Measurements from ENCODE around the gene WRAP73.
"Not testable (repeated sequence)": the region's sequence is repeated elsewhere in the genome, so short reads cannot be mapped to it uniquely, and the experiment has no call there.

The WRAP73 gene

GRCh38 chr1:3595949-3596348 is 54.0 kb downstream of the WRAP73 start:
- Mint-ChIP-seq H3K4me3 (no peak overlapping the region), H3K36me3 (ENCODE audit: insufficient read depth) (peaks cover 1% of the 10 kb centered on the region), H3K27me3 (no peaks in the 10 kb centered on the region), H3K27ac (ENCODE audit: low read depth) (peak overlapping the region; percentile 72), H3K4me1 (peaks cover 17% of the 10 kb centered on the region), H3K9me3 (no peaks in the 10 kb centered on the region)
- DNase-seq (ENCODE audit: low spot score in 2 of 2) (no peak), ATAC-seq (replicated peaks; ENCODE audit: extremely low read depth, poor library complexity, severe bottlenecking) (no peak)

- H3K9me3 Mint-ChIP-seq: no peaks in the 10 kb centered on the region
- no peak for ATAC-seq (replicated peaks; ENCODE audit: extremely low read depth, poor library complexity, severe bottlenecking)
- H3K4me3 Mint-ChIP-seq: no peak overlapping the region
- peaks cover 17% of the 10 kb centered on the region for H3K4me1 Mint-ChIP-seq
- DNase-seq (ENCODE audit: low spot score in 2 of 2): no peak
- peaks cover 1% of the 10 kb centered on the region for H3K36me3 Mint-ChIP-seq (ENCODE audit: insufficient read depth)
- no peak overlapping the region for H3K27ac Mint-ChIP-seq (ENCODE audit: low read depth)
- H3K27me3 Mint-ChIP-seq: no peaks in the 10 kb centered on the region
Measured at GRCh38 chr1:3594706-3595377, 55.1 kb downstream of the WRAP73 start.

- no peak for ATAC-seq (replicated peaks; ENCODE audit: extremely low read depth, poor library complexity, severe bottlenecking)
- Mint-ChIP-seq H3K4me1 (peaks cover 17% of the 10 kb centered on the region), H3K27ac (ENCODE audit: low read depth) (no peak overlapping the region), H3K27me3 (no peaks in the 10 kb centered on the region), H3K4me3 (no peak overlapping the region), H3K36me3 (ENCODE audit: insufficient read depth) (peaks cover 1% of the 10 kb centered on the region), H3K9me3 (no peaks in the 10 kb centered on the region)
- DNase-seq (ENCODE audit: low spot score in 2 of 2): no peak
Measured at GRCh38 chr1:3593745-3594144, 56.2 kb downstream of the WRAP73 start.

GRCh38 chr1:3593334-3593733 is 56.6 kb downstream of the WRAP73 start:
- Mint-ChIP-seq H3K27me3 (no peaks in the 10 kb centered on the region), H3K27ac (ENCODE audit: low read depth) (no peak overlapping the region), H3K4me1 (peaks cover 15% of the 10 kb centered on the region), H3K36me3 (ENCODE audit: insufficient read depth) (peaks cover 1% of the 10 kb centered on the region), H3K9me3 (no peaks in the 10 kb centered on the region), H3K4me3 (no peak overlapping the region)
- DNase-seq (ENCODE audit: low spot score in 2 of 2) (no peak), ATAC-seq (replicated peaks; ENCODE audit: extremely low read depth, poor library complexity, severe bottlenecking) (no peak)

GRCh38 chr1:3590951-3591865 is 58.7 kb downstream of the WRAP73 start:
- no peaks in the 10 kb centered on the region for H3K27me3 Mint-ChIP-seq
- H3K9me3 Mint-ChIP-seq: no peaks in the 10 kb centered on the region
- no peak for DNase-seq (ENCODE audit: low spot score in 2 of 2)
- H3K4me1 Mint-ChIP-seq: no peaks in the 10 kb centered on the region
- no peak overlapping the region for H3K4me3 Mint-ChIP-seq
- no peak for ATAC-seq (replicated peaks; ENCODE audit: extremely low read depth, poor library complexity, severe bottlenecking)
- no peaks in the 10 kb centered on the region for H3K36me3 Mint-ChIP-seq (ENCODE audit: insufficient read depth)
- no peak overlapping the region for H3K27ac Mint-ChIP-seq (ENCODE audit: low read depth)

GRCh38 chr1:3590139-3590763 is 59.7 kb downstream of the WRAP73 start:
- no peak overlapping the region for H3K27ac Mint-ChIP-seq (ENCODE audit: low read depth)
- H3K9me3 Mint-ChIP-seq: no peaks in the 10 kb centered on the region
- no peak for DNase-seq (ENCODE audit: low spot score in 2 of 2)
- no peaks in the 10 kb centered on the region for H3K27me3 Mint-ChIP-seq
- no peaks in the 10 kb centered on the region for H3K4me1 Mint-ChIP-seq
- ATAC-seq (replicated peaks; ENCODE audit: extremely low read depth, poor library complexity, severe bottlenecking): no peak
- no peaks in the 10 kb centered on the region for H3K36me3 Mint-ChIP-seq (ENCODE audit: insufficient read depth)
- no peak overlapping the region for H3K4me3 Mint-ChIP-seq

- Mint-ChIP-seq H3K4me3 (no peak overlapping the region), H3K4me1 (no peaks in the 10 kb centered on the region), H3K9me3 (no peaks in the 10 kb centered on the region), H3K27me3 (no peaks in the 10 kb centered on the region), H3K27ac (ENCODE audit: low read depth) (no peak overlapping the region), H3K36me3 (ENCODE audit: insufficient read depth) (no peaks in the 10 kb centered on the region)
- DNase-seq (ENCODE audit: low spot score in 2 of 2) (no peak), ATAC-seq (replicated peaks; ENCODE audit: extremely low read depth, poor library complexity, severe bottlenecking) (no peak)
Measured at GRCh38 chr1:3588395-3588794, 61.5 kb downstream of the WRAP73 start.

- H3K36me3 Mint-ChIP-seq (ENCODE audit: insufficient read depth): peaks cover 2% of the 10 kb centered on the region
- DNase-seq (ENCODE audit: low spot score in 2 of 2) (no peak), ATAC-seq (replicated peaks; ENCODE audit: extremely low read depth, poor library complexity, severe bottlenecking) (no peak)
- no peaks in the 10 kb centered on the region for H3K9me3 Mint-ChIP-seq
- no peak overlapping the region for H3K4me3 Mint-ChIP-seq
- no peaks in the 10 kb centered on the region for H3K27me3 Mint-ChIP-seq
- no peaks in the 10 kb centered on the region for H3K4me1 Mint-ChIP-seq
- H3K27ac Mint-ChIP-seq (ENCODE audit: low read depth): no peak overlapping the region
Measured at GRCh38 chr1:3586986-3587759, 62.7 kb downstream of the WRAP73 start.

GRCh38 chr1:3585940-3586568 is 63.8 kb downstream of the WRAP73 start:
- H3K4me3 Mint-ChIP-seq: no peak overlapping the region
- DNase-seq (ENCODE audit: low spot score in 2 of 2) (no peak), ATAC-seq (replicated peaks; ENCODE audit: extremely low read depth, poor library complexity, severe bottlenecking) (no peak)
- H3K36me3 Mint-ChIP-seq (ENCODE audit: insufficient read depth): peaks cover 2% of the 10 kb centered on the region
- H3K4me1 Mint-ChIP-seq: no peaks in the 10 kb centered on the region
- H3K27ac Mint-ChIP-seq (ENCODE audit: low read depth): no peak overlapping the region
- no peaks in the 10 kb centered on the region for H3K9me3 Mint-ChIP-seq
- H3K27me3 Mint-ChIP-seq: no peaks in the 10 kb centered on the region

- not testable (repeated sequence) for ATAC-seq (replicated peaks; ENCODE audit: extremely low read depth, poor library complexity, severe bottlenecking); H3K27me3 Mint-ChIP-seq; H3K36me3 Mint-ChIP-seq (ENCODE audit: insufficient read depth); H3K4me1 Mint-ChIP-seq; H3K4me3 Mint-ChIP-seq; DNase-seq (ENCODE audit: low spot score in 2 of 2); H3K27ac Mint-ChIP-seq (ENCODE audit: low read depth); H3K9me3 Mint-ChIP-seq
Measured at GRCh38 chr1:3585353-3585868, 64.5 kb downstream of the WRAP73 start.

- Mint-ChIP-seq H3K27me3 (no peaks in the 10 kb centered on the region), H3K36me3 (ENCODE audit: insufficient read depth) (peaks cover 2% of the 10 kb centered on the region), H3K9me3 (no peaks in the 10 kb centered on the region), H3K4me3 (no peak overlapping the region), H3K27ac (ENCODE audit: low read depth) (no peak overlapping the region), H3K4me1 (no peaks in the 10 kb centered on the region)
- no peak for DNase-seq (ENCODE audit: low spot score in 2 of 2)
- no peak for ATAC-seq (replicated peaks; ENCODE audit: extremely low read depth, poor library complexity, severe bottlenecking)
Measured at GRCh38 chr1:3584915-3585314, 65.0 kb downstream of the WRAP73 start.

GRCh38 chr1:3583751-3584150 is 66.2 kb downstream of the WRAP73 start:
- not testable (repeated sequence) for H3K27me3 Mint-ChIP-seq; H3K27ac Mint-ChIP-seq (ENCODE audit: low read depth); H3K4me3 Mint-ChIP-seq; ATAC-seq (replicated peaks; ENCODE audit: extremely low read depth, poor library complexity, severe bottlenecking); H3K4me1 Mint-ChIP-seq; DNase-seq (ENCODE audit: low spot score in 2 of 2); H3K9me3 Mint-ChIP-seq; H3K36me3 Mint-ChIP-seq (ENCODE audit: insufficient read depth)
